B cell (primary cell): ENCODE measurements around the gene CASKIN2. TPM values are rescaled to one million over a fixed set of nuclear protein-coding genes. Genes with fewer than 3 reads are reported as not detected.

ENCODE experiments used
- ATAC-seq: fragments of 200-7000 bp; cut with Tn5 transposase; one replicate; pipeline ENCODE4 v1.10.0; 2021; ENCODE audit warnings: low read depth, mild to moderate bottlenecking, moderate number of reproducible peaks, moderate library complexity
- CTCF ChIA-PET: fragments of 350-600 bp; sonication (Branson Sonifier 250); formaldehyde crosslinking; loops from one replicate; lab custom pipeline; 2021; ENCODE audit warnings: antibody characterized with exemption, inconsistent platforms; lab: Charles Lee
- POLR2A ChIA-PET: fragments of 350-600 bp; sonication (Branson Sonifier 250); formaldehyde crosslinking; loops from one replicate; lab custom pipeline; 2021; ENCODE audit warnings: antibody characterized with exemption; lab: Charles Lee
- DNase-seq: peaks from one replicate; pipeline ENCODE4 v3.0.0; 2013
- H2AFZ ChIP-seq: 2 replicates; pipeline ENCODE4 v1.6.1; 2012; ENCODE audit warnings: mild to moderate bottlenecking, low read depth, low read length; ENCODE audit not compliant: insufficient read depth, poor library complexity, severe bottlenecking
- H3K27ac ChIP-seq, 2 donors: 1 replicate in 1 of 2; 2 replicates in 1 of 2; pipeline ENCODE4 v1.5.1; 2012 to 2013; ENCODE audit warnings: low read length in 2 of 2, mild to moderate bottlenecking in 2 of 2, moderate library complexity in 1 of 2
- H3K27me3 ChIP-seq, 4 experiments: fragments of 200-600 bp in 1 of 4; sonication (generic) in 1 of 4; replicated peaks in 1 of 4; 1 replicate in 2 of 4; 2 replicates in 2 of 4; pipeline versions ENCODE4 v1.6.1 to v1.7.0; 2013 to 2016; ENCODE audit warnings: low read length in 3 of 4, mild to moderate bottlenecking in 2 of 4, mixed read lengths in 1 of 4, moderate library complexity in 1 of 4; ENCODE audit not compliant: insufficient read depth in 4 of 4, control insufficient read depth in 3 of 4; ENCODE audit errors: control extremely low read depth in 1 of 4
- H3K36me3 ChIP-seq, 2 experiments: replicated peaks in 1 of 2; 1 replicate in 1 of 2; 2 replicates in 1 of 2; pipeline versions ENCODE4 v1.6.1 to v1.7.1; 2013; ENCODE audit warnings: low read length in 1 of 2; ENCODE audit not compliant: insufficient read depth in 2 of 2, control insufficient read depth in 1 of 2; ENCODE audit errors: control extremely low read depth in 1 of 2, extremely low read depth in 1 of 2
- H3K4me1 ChIP-seq, 2 donors: fragments of 200-600 bp in 1 of 2; sonication (generic) in 1 of 2; 1 replicate in 1 of 2; 2 replicates in 1 of 2; pipeline versions ENCODE4 v1.5.1 to v1.6.1; 2013 to 2017; ENCODE audit warnings: low read length in 2 of 2; ENCODE audit not compliant: control insufficient read depth in 2 of 2, insufficient read depth in 2 of 2
- H3K4me2 ChIP-seq: replicated peaks from 2 replicates; pipeline ENCODE3; 2012; ENCODE audit warnings: mild to moderate bottlenecking, low read depth, low read length; ENCODE audit not compliant: poor library complexity, severe bottlenecking
- H3K4me3 ChIP-seq, 5 experiments: fragments of 200-600 bp in 1 of 5; sonication (generic) in 1 of 5; 1 replicate in 3 of 5; 2 replicates in 2 of 5; pipeline versions ENCODE4 v1.5.1 to v1.7.0; 2011 to 2016; ENCODE audit warnings: low read length in 4 of 5, mild to moderate bottlenecking in 4 of 5, low read depth in 2 of 5, control low read depth in 1 of 5, moderate library complexity in 1 of 5; ENCODE audit not compliant: insufficient read depth in 1 of 5; ENCODE audit errors: control extremely low read depth in 1 of 5, extremely low read depth in 1 of 5
- H3K79me2 ChIP-seq: fragments of 200-600 bp; sonication (generic); one replicate; pipeline ENCODE4 v1.6.0; 2016; ENCODE audit warnings: low read length; ENCODE audit not compliant: control insufficient read depth, insufficient read depth
- H3K9ac ChIP-seq: fragments of 200-600 bp; sonication (generic); 2 replicates; pipeline ENCODE4 v1.6.1; 2017; ENCODE audit warnings: mild to moderate bottlenecking, low read length, moderate library complexity
- H3K9me3 ChIP-seq, 3 donors: one replicate each; pipeline versions ENCODE4 v1.6.1 to v1.7.1; 2013; ENCODE audit warnings: low read length in 2 of 3; ENCODE audit not compliant: control insufficient read depth in 2 of 3, insufficient read depth in 1 of 3; ENCODE audit errors: control extremely low read depth in 1 of 3
- H4K20me1 ChIP-seq: 2 replicates; pipeline ENCODE4 v1.6.0; 2012; ENCODE audit warnings: mild to moderate bottlenecking, low read length; ENCODE audit not compliant: insufficient read depth, control insufficient read depth, poor library complexity, severe bottlenecking
- H3K27ac Mint-ChIP-seq: one replicate; pipeline ENCODE4 v1.8.0; 2021; ENCODE audit warnings: mixed read lengths
- H3K27me3 Mint-ChIP-seq: one replicate; pipeline ENCODE4 v1.8.0; 2021; ENCODE audit warnings: mixed read lengths
- H3K4me1 Mint-ChIP-seq: one replicate; pipeline ENCODE4 v1.8.0; 2021; ENCODE audit warnings: mixed read lengths
- H3K4me3 Mint-ChIP-seq: one replicate; pipeline ENCODE4 v1.8.0; 2021; ENCODE audit warnings: mixed read lengths
- H3K9me3 Mint-ChIP-seq: one replicate; pipeline ENCODE4 v1.8.0; 2022; ENCODE audit warnings: mixed read lengths; ENCODE audit not compliant: insufficient read depth
- EZH2 ChIP-seq: IDR thresholded peaks from 2 replicates; pipeline ENCODE4 v1.6.1; 2012; ENCODE audit warnings: borderline replicate concordance, low read depth, mild to moderate bottlenecking, moderate library complexity, low read length; ENCODE audit not compliant: insufficient read depth, poor library complexity, severe bottlenecking
- WGBS: methylation state at CpG from one replicate; pipeline ENCODE4 v1.1.5; 2013; ENCODE audit warnings: missing lambda C conversion rate; ENCODE audit not compliant: insufficient coverage; 5-methylcytosine and 5-hydroxymethylcytosine counted together
- intact Hi-C: fragments of 100-400 bp; cut with micrococcal nuclease; formaldehyde crosslinking; loops from one replicate; pipeline ENCODE4 v1.10.0; 2022
- polyA plus RNA-seq: library from polyadenylated mRNA; depleted of rRNA; stranded (reverse); fragments of >200 nt; gene quantifications from 2 replicates; pipeline ENCODE4 v1.2.3, GENCODE V29; 2012
- total RNA-seq, 2 donors: library from RNA; stranded (reverse); fragments of 120-200 nt in 1 of 2; gene quantifications; 1 replicate in 1 of 2; 2 replicates in 1 of 2; pipeline versions ENCODE4 v1.2.3 to v1.2.4, GENCODE V29; 2013 to 2022
- TF ChIP-seq, protein P1 (sequence below): fragments of 200-600 bp; IDR thresholded peaks from one replicate; pipeline ENCODE4 v1.8.0; 2022; ENCODE audit warnings: antibody characterized with exemption, mild to moderate bottlenecking

The CASKIN2 gene
- total and polyA plus RNA-seq, 2 donors (not counting 1 experiment from before 2014, with no cell fraction given) = 0.37 to 1.00 TPM

GRCh38 chr17:75558666-75559530 lies 43.6 kb upstream of the CASKIN2 start:
- H3K27me3 ChIP-seq = no peaks in the 10 kb centered on the region
- Mint-ChIP-seq H3K27me3 (no peaks in the 10 kb centered on the region), H3K27ac (no peak overlapping the region), H3K4me1 (no peaks in the 10 kb centered on the region), H3K9me3 (no peaks in the 10 kb centered on the region), H3K4me3 (no peak overlapping the region)
- WGBS = 97% methylated on average over 31 of the region's 38 CpGs
- H3K9me3 ChIP-seq = no peaks in the 10 kb centered on the region
- no peak overlapping the region for H3K27ac ChIP-seq
- no peak for DNase-seq
- H3K79me2 ChIP-seq = no peaks in the 10 kb centered on the region
- no peak overlapping the region for H2AFZ ChIP-seq
- no peaks in the 10 kb centered on the region for H3K4me1 ChIP-seq
- ChIA-PET CTCF (interaction anchor here (1.4 to 1.5 kb wide), 2 partner anchors 12 to 42 kb away, joined by 4 read pairs; no protein-coding TSS in a partner anchor), POLR2A (no interaction called here)
- H3K36me3 ChIP-seq = peaks cover 0 to 9% of the 10 kb centered on the region in 2 experiments
- no peak for TF ChIP-seq EZH2
- TF ChIP-seq, protein P1, sequence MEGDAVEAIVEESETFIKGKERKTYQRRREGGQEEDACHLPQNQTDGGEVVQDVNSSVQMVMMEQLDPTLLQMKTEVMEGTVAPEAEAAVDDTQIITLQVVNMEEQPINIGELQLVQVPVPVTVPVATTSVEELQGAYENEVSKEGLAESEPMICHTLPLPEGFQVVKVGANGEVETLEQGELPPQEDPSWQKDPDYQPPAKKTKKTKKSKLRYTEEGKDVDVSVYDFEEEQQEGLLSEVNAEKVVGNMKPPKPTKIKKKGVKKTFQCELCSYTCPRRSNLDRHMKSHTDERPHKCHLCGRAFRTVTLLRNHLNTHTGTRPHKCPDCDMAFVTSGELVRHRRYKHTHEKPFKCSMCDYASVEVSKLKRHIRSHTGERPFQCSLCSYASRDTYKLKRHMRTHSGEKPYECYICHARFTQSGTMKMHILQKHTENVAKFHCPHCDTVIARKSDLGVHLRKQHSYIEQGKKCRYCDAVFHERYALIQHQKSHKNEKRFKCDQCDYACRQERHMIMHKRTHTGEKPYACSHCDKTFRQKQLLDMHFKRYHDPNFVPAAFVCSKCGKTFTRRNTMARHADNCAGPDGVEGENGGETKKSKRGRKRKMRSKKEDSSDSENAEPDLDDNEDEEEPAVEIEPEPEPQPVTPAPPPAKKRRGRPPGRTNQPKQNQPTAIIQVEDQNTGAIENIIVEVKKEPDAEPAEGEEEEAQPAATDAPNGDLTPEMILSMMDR = no peak
- H3K4me2 ChIP-seq = no peak overlapping the region
- H3K9ac ChIP-seq = no peak overlapping the region
- intact Hi-C loops = no loop called here
- no peak overlapping the region for H3K4me3 ChIP-seq
- no peak for ATAC-seq
- no peaks in the 10 kb centered on the region for H4K20me1 ChIP-seq
